Posterior vena cava (tissue), 2 donors: ENCODE results near the gene NAV1. TPM values are rescaled to one million over a fixed set of nuclear protein-coding genes. Genes with fewer than 3 reads are reported as not detected.

Experiments used
- total RNA-seq, 2 donors: library from RNA; stranded (reverse); fragmentation: NEBNext Ultra II Directional; extraction: Animal tissue kit (Norgen Biotek cat#: 25700); gene quantifications; one replicate each; pipeline ENCODE4 v1.2.1, GENCODE V29; 2021
- donor health status: DM: yes; HTN: yes; CAD: no.
- donor health status: DM: yes; HTN: yes; CAD: no.

NAV1 gene
- total RNA-seq, 2 donors from 2014 or later, result 85.0 to 96.0 TPM

Other genes starting within 250 kb of the NAV1 start
- not detected for gene TNNT2, start 161.4 kb upstream of the NAV1 start, total RNA-seq
- under 1 TPM in 1 of 2 donors, not detected in 1; 0.29 TPM for gene LAD1, start 139.8 kb upstream of the NAV1 start, total RNA-seq
- not detected for gene TNNI1, start 117.4 kb upstream of the NAV1 start, total RNA-seq
- gene PHLDA3, start 69.9 kb upstream of the NAV1 start, total RNA-seq, result 10 to 100 TPM; 55.0 to 57.4 TPM
- gene CSRP1, start 32.0 kb upstream of the NAV1 start, total RNA-seq, result 1,000 to 10,000 TPM; 1,426 to 2,194 TPM